CD4-positive, alpha-beta memory T cell (primary cell): ENCODE data around the gene KLHL41. TPM values are rescaled to one million over a fixed set of nuclear protein-coding genes. Genes with fewer than 3 reads are reported as not detected.
"Not testable (repeated sequence)": the region's sequence is repeated elsewhere in the genome, so short reads cannot be mapped to it uniquely, and the experiment has no call there.

Experiments
- CTCF ChIA-PET: fragments of 350-600 bp; sonication (Branson Sonifier 250); formaldehyde crosslinking; loops from one replicate; lab custom pipeline; 2021; ENCODE audit warnings: inconsistent platforms; ENCODE audit not compliant: partially characterized antibody; lab: Charles Lee
- POLR2A ChIA-PET: fragments of 350-600 bp; sonication (Branson Sonifier 250); formaldehyde crosslinking; loops from one replicate; lab custom pipeline; 2021; ENCODE audit not compliant: partially characterized antibody; lab: Charles Lee
- DNase-seq, 5 donors: peaks; one replicate each; pipeline versions ENCODE4 v3.0.0 to v3.0.0-alpha.2; 2020 to 2022; ENCODE audit warnings: mixed read lengths in 1 of 5
- H3K27ac ChIP-seq: one replicate; pipeline ENCODE4 v1.7.0; 2013; ENCODE audit warnings: low read depth, low read length
- H3K27me3 ChIP-seq: 2 replicates; pipeline ENCODE4 v1.7.0; 2013; ENCODE audit warnings: mild to moderate bottlenecking, low read length, moderate library complexity; ENCODE audit not compliant: insufficient read depth
- H3K36me3 ChIP-seq: 2 replicates; pipeline ENCODE4 v1.7.0; 2013; ENCODE audit warnings: mild to moderate bottlenecking, low read length, moderate library complexity; ENCODE audit not compliant: insufficient read depth
- H3K4me1 ChIP-seq: 2 replicates; pipeline ENCODE4 v1.7.0; 2013; ENCODE audit warnings: mild to moderate bottlenecking, low read length, moderate library complexity; ENCODE audit not compliant: insufficient read depth
- H3K4me3 ChIP-seq, 2 donors: one replicate each; pipeline ENCODE4 v1.7.0; 2013; ENCODE audit warnings: low read length in 2 of 2, mild to moderate bottlenecking in 1 of 2
- H3K9me3 ChIP-seq, 2 donors: one replicate each; pipeline ENCODE4 v1.7.0; 2013; ENCODE audit warnings: low read length in 2 of 2, control low read depth in 1 of 2; ENCODE audit not compliant: control insufficient read depth in 1 of 2
- H3K27ac Mint-ChIP-seq, 7 donors: one replicate each; pipeline ENCODE4 v1.8.0; 2020 to 2021; ENCODE audit warnings: mixed read lengths in 7 of 7, mild to moderate bottlenecking in 6 of 7, inconsistent platforms in 3 of 7, moderate library complexity in 3 of 7
- H3K27me3 Mint-ChIP-seq, 2 donors: one replicate each; pipeline ENCODE4 v1.8.0; 2020 to 2021; ENCODE audit warnings: mixed read lengths in 2 of 2
- H3K36me3 Mint-ChIP-seq, 2 donors: one replicate each; pipeline ENCODE4 v1.8.0; 2020 to 2021; ENCODE audit warnings: mixed read lengths in 2 of 2, inconsistent platforms in 1 of 2, mild to moderate bottlenecking in 1 of 2
- H3K4me1 Mint-ChIP-seq, 4 donors: one replicate each; pipeline ENCODE4 v1.8.0; 2020 to 2021; ENCODE audit warnings: mixed read lengths in 4 of 4, mild to moderate bottlenecking in 1 of 4
- H3K4me3 Mint-ChIP-seq, 8 donors: one replicate each; pipeline ENCODE4 v1.8.0; 2020 to 2021; ENCODE audit warnings: mixed read lengths in 8 of 8, mild to moderate bottlenecking in 7 of 8, moderate library complexity in 6 of 8, inconsistent platforms in 3 of 8
- H3K9me3 Mint-ChIP-seq, 8 donors: one replicate each; pipeline ENCODE4 v1.8.0; 2020 to 2021; ENCODE audit warnings: mixed read lengths in 8 of 8, mild to moderate bottlenecking in 5 of 8, inconsistent platforms in 3 of 8, moderate library complexity in 1 of 8
- intact Hi-C: fragments of 100-400 bp; cut with micrococcal nuclease; formaldehyde crosslinking; loops from one replicate; pipeline ENCODE4 v1.15.1; 2023
- polyA plus RNA-seq, 2 donors: library from polyadenylated mRNA; unstranded; fragments of 300-500 nt; fragmentation: Illumina TruSeq; gene quantifications; one replicate each; pipeline ENCODE4 v1.2.3, GENCODE V29; 2021
- total RNA-seq, 2 experiments: library from RNA; stranded (reverse); gene quantifications; one replicate each; pipeline ENCODE4 v1.2.3, GENCODE V29; 2021

The KLHL41 gene
- total and polyA plus RNA-seq, 4 experiments from 2014 or later = 0.09 to 0.81 (median 0.25) TPM; not detected in 1

DNA sequence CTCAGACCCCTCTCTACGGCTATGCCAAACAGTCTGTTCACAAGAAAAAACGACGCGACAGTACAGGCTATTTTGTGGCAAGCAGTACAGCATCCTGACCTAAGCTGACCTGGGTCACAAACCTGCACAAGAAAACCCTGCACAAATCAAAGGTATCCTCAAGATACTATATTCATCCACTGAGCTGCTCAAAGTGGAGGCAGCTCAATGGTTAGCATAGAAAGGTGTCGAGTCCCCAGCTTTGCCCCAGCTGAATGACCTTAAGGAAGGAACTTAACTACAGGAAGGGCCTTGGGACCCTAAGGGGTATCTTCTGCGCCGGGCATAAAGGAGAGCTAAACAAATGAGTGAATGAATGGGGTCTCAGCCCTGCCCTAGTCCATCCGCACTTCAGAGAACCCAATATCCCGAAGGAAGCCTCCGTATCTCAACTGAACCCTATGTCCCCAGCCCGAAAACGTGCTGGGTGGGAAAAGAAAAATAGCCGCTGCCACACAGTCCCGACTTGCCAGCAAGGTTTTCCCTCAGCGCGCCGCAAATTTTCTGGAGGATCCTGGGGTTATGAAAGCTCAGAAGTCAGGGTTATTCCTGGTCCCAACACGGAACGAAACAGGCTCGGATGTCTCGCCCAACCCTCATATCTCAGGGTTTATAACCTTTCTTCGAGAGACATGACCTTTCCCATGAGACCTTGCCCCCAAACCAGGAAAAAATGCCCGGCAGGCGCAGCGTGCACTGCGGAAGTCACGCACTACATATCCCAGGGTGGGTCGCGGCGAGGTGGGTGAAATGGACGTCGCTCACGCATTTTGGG is 63.9 kb downstream of the KLHL41 start, which contains the start of gene FASTKD1:
Gene FASTKD1, minus strand, starts transcription at position 706 of the 814 bp plus-strand sequence. CDS start 1,836 bp downstream, outside the sequence.
- H3K27me3 ChIP-seq = no peaks in the 10 kb centered on the region
- Mint-ChIP-seq H3K4me3 (peak within 1 kb of the TSS; percentile 95 to 99 (median 97)), H3K4me1 (peaks cover 14 to 32% (median 25%) of the 10 kb centered on the region in 4 donors), H3K9me3 (no peaks in the 10 kb centered on the region), H3K36me3 (peaks cover 0 to 11% of the 10 kb centered on the region in 2 donors), H3K27ac (peak within 1 kb of the TSS; percentile 87 to 98 (median 95)), H3K27me3 (peaks cover 2 to 3% of the 10 kb centered on the region in 2 donors)
- intact Hi-C loops = loop anchor here (1.0 to 5.0 kb wide), 6 partner anchors 11 to 254 kb away; partner anchors contain the start of genes BBS5, CFAP210, PHOSPHO2 and PPIG
- H3K4me1 ChIP-seq = peaks cover 12% of the 10 kb centered on the region
- CTCF ChIA-PET = interaction anchor here (0.9 to 1.9 kb wide), 5 partner anchors 9 to 251 kb away, joined by 3 to 10 read pairs (median 5); partner anchors contain the start of genes METTL5 and PPIG
- H3K9me3 ChIP-seq = no peaks in the 10 kb centered on the region
- H3K36me3 ChIP-seq = no peaks in the 10 kb centered on the region
- POLR2A ChIA-PET = interaction anchor here (0.6 to 4.0 kb wide), 8 partner anchors 8 to 225 kb away, joined by 3 to 41 read pairs (median 4); partner anchors contain the start of genes BBS5, PPIG and SSB
- H3K27ac ChIP-seq = peak within 1 kb of the TSS; percentile 82
- peak within 1 kb of the TSS; percentile 38 to 80 for H3K4me3 ChIP-seq
- DNase-seq = peak; percentile 78 to 90 (median 82)

DNA sequence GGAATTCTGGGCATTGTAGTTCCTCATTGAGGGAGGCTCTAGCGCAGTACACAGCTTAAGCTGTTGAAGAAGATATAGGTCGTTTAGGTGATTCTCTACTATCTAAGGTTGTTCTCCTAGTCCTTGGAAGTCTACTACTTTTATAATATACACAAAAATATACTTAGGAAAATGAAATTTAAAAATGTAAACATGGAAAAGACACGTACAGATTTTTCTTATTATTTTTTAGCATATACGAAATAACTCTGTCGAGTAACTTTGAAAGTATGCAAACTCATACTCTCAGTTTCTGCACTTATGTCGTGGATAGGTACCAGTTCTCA is 64.4 kb downstream of the KLHL41 start:
- CTCF ChIA-PET = interaction anchor here (1.5 to 1.9 kb wide), 3 partner anchors 9 to 251 kb away, joined by 5 to 10 read pairs (median 6); partner anchors contain the start of genes METTL5 and PPIG

GRCh38 chr2:169574539-169574938 is 65.0 kb downstream of the KLHL41 start:
- Mint-ChIP-seq H3K4me3 (peak overlapping the region in 2 of 8 donors; percentile 45 to 48), H3K27ac (peak overlapping the region in 1 of 7 donors; percentile 57), H3K4me1 (peaks cover 14 to 30% (median 24%) of the 10 kb centered on the region in 4 donors)
- H3K9me3 ChIP-seq, H3K4me3 ChIP-seq, H3K27ac ChIP-seq, H3K27me3 Mint-ChIP-seq, CTCF ChIA-PET, H3K27me3 ChIP-seq, H3K36me3 Mint-ChIP-seq, DNase-seq, H3K36me3 ChIP-seq, H3K9me3 Mint-ChIP-seq: not testable (repeated sequence)
- peaks cover 12% of the 10 kb centered on the region for H3K4me1 ChIP-seq
- POLR2A ChIA-PET = interaction anchor here (0.6 to 4.0 kb wide), 2 partner anchors 10 to 248 kb away, joined by 3 to 41 read pairs; partner anchors contain the start of gene PPIG
- intact Hi-C loops = loop anchor here (5.0 kb wide), 1 partner anchor 97 kb away; the partner anchor contains the start of gene BBS5

More for the DNA sequence above, 64.4 kb downstream of the KLHL41 start:
- H3K36me3 ChIP-seq = no peaks in the 10 kb centered on the region
- Mint-ChIP-seq H3K27me3 (peaks cover 2 to 3% of the 10 kb centered on the region in 2 donors), H3K4me1 (peaks cover 14 to 32% (median 25%) of the 10 kb centered on the region in 4 donors), H3K27ac (peak overlapping the region; percentile 87 to 98 (median 95)), H3K9me3 (no peaks in the 10 kb centered on the region), H3K36me3 (peaks cover 0 to 11% of the 10 kb centered on the region in 2 donors), H3K4me3 (peak overlapping the region; percentile 95 to 99 (median 97))
- H3K4me1 ChIP-seq = peaks cover 12% of the 10 kb centered on the region
- H3K27me3 ChIP-seq = no peaks in the 10 kb centered on the region
- no peak for DNase-seq
- peak overlapping the region; percentile 38 to 80 for H3K4me3 ChIP-seq
- intact Hi-C loops = loop anchor here (1.0 to 5.0 kb wide), 6 partner anchors 10 to 253 kb away; partner anchors contain the start of genes BBS5, CFAP210, PHOSPHO2 and PPIG
- no peaks in the 10 kb centered on the region for H3K9me3 ChIP-seq
- peak overlapping the region; percentile 82 for H3K27ac ChIP-seq
- POLR2A ChIA-PET = interaction anchor here (0.6 to 4.0 kb wide), 6 partner anchors 9 to 225 kb away, joined by 3 to 41 read pairs (median 6); partner anchors contain the start of genes PPIG and SSB

- H3K9me3 Mint-ChIP-seq, H3K27ac ChIP-seq, H3K27ac Mint-ChIP-seq, H3K9me3 ChIP-seq, H3K27me3 ChIP-seq, H3K4me3 ChIP-seq, H3K27me3 Mint-ChIP-seq, CTCF ChIA-PET, H3K4me3 Mint-ChIP-seq, DNase-seq, H3K36me3 Mint-ChIP-seq, H3K36me3 ChIP-seq, intact Hi-C loops: not testable (repeated sequence)
- H3K4me1 Mint-ChIP-seq = peaks cover 11 to 24% (median 19%) of the 10 kb centered on the region in 4 donors
- POLR2A ChIA-PET = interaction anchor here (0.6 to 4.0 kb wide), 2 partner anchors 9 to 247 kb away, joined by 3 to 41 read pairs; partner anchors contain the start of gene PPIG
- H3K4me1 ChIP-seq = peaks cover 12% of the 10 kb centered on the region
These were observed 65.8 kb downstream of the KLHL41 start for GRCh38 chr2:169575264-169575663.

Other genes with a start within 250 kb of the KLHL41 start
- not detected for gene LRP2, start 147.2 kb upstream of the KLHL41 start, total RNA-seq
- gene LRP2, start 147.2 kb upstream of the KLHL41 start, polyA plus RNA-seq = not detected
- 1 to 10 TPM; 1.7 to 1.8 TPM for gene BBS5, start 30.2 kb upstream of the KLHL41 start, total RNA-seq
- 1 to 10 TPM in 1 of 2 donors, under 1 TPM in 1; 0.45 to 1.2 TPM for gene BBS5, start 30.2 kb upstream of the KLHL41 start, polyA plus RNA-seq
- gene FASTKD1, start 64.2 kb downstream of the KLHL41 start, total RNA-seq = 10 to 100 TPM; 25.8 to 31.8 TPM
- gene FASTKD1, start 64.2 kb downstream of the KLHL41 start, polyA plus RNA-seq = 10 to 100 TPM; 12.4 to 17.4 TPM
- 10 to 100 TPM; 79.2 to 82.9 TPM for gene PPIG, start 74.6 kb downstream of the KLHL41 start, total RNA-seq
- 100 to 1,000 TPM in 1 of 2 donors, 10 to 100 TPM in 1; 36.8 to 103 TPM for gene PPIG, start 74.6 kb downstream of the KLHL41 start, polyA plus RNA-seq
- not detected for gene CFAP210, start 184.7 kb downstream of the KLHL41 start, total RNA-seq
- gene CFAP210, start 184.7 kb downstream of the KLHL41 start, polyA plus RNA-seq = not detected
- gene PHOSPHO2, start 184.8 kb downstream of the KLHL41 start, total RNA-seq = 1 to 10 TPM; 7.2 to 7.4 TPM
- gene PHOSPHO2, start 184.8 kb downstream of the KLHL41 start, polyA plus RNA-seq = 1 to 10 TPM; 2.9 to 7.2 TPM
- 1 to 10 TPM; 1.0 to 2.0 TPM for gene KLHL23, start 224.1 kb downstream of the KLHL41 start, total RNA-seq
- 1 to 10 TPM in 1 of 2 donors, under 1 TPM in 1; 0.98 to 1.3 TPM for gene KLHL23, start 224.1 kb downstream of the KLHL41 start, polyA plus RNA-seq